Panc1 (cell line): Measurements from ENCODE around the gene KCTD12. TPM values are rescaled to one million over a fixed set of nuclear protein-coding genes. Genes with fewer than 3 reads are reported as not detected.

Experiments
- ATAC-seq: fragments of 200-7000 bp; cut with Tn5 transposase; 2 replicates; pipeline ENCODE4 v1.9.1; 2020; ENCODE audit warnings: mild to moderate bottlenecking, moderate library complexity
- BruUV-seq: library from RNA; stranded (reverse); fragments of 400-500 nt; replicated peaks from 2 replicates; lab custom pipeline; 2021; lab: Mats Ljungman, UMichigan
- CTCF ChIA-PET: fragments of 300-600 bp; sonication (Branson Sonifier 250); formaldehyde crosslinking; loops from one replicate; lab custom pipeline; 2022; ENCODE audit warnings: antibody characterized with exemption; lab: Charles Lee
- POLR2A ChIA-PET: fragments of 300-600 bp; sonication (Branson Sonifier 250); formaldehyde crosslinking; loops from one replicate; lab custom pipeline; 2022; ENCODE audit warnings: antibody characterized with exemption; lab: Charles Lee
- DNase-seq: peaks from one replicate; pipeline ENCODE4 v3.0.0-alpha.2; 2010; ENCODE audit warnings: low read depth, low spot score
- H3K27ac ChIP-seq: 2 replicates; pipeline ENCODE4 v1.5.1; 2011; ENCODE audit warnings: mild to moderate bottlenecking, low read length, inconsistent platforms
- H3K27me3 ChIP-seq: fragments of 200-500 bp; sonication (Bioruptor generic); 2 replicates; pipeline ENCODE4 v1.6.0; 2014; ENCODE audit warnings: low read length, inconsistent platforms; ENCODE audit not compliant: control insufficient read depth, insufficient read depth
- H3K36me3 ChIP-seq: fragments of 200-500 bp; sonication (Bioruptor generic); 2 replicates; pipeline ENCODE4 v1.5.1; 2014; ENCODE audit warnings: inconsistent platforms, mild to moderate bottlenecking, low read length, moderate library complexity; ENCODE audit not compliant: control insufficient read depth, insufficient read depth
- H3K4me1 ChIP-seq: 2 replicates; pipeline ENCODE4 v1.5.1; 2011; ENCODE audit warnings: inconsistent platforms, mild to moderate bottlenecking, low read length, moderate library complexity; ENCODE audit not compliant: control insufficient read depth, insufficient read depth
- H3K4me3 ChIP-seq, 2 experiments: 2 replicates each; pipeline ENCODE4 v1.5.1; 2011 to 2012; ENCODE audit warnings: low read depth in 2 of 2, low read length in 2 of 2, mild to moderate bottlenecking in 2 of 2, inconsistent platforms in 1 of 2, moderate library complexity in 1 of 2
- H3K9me3 ChIP-seq: fragments of 200-500 bp; sonication (Bioruptor generic); 2 replicates; pipeline ENCODE4 v1.5.1; 2014; ENCODE audit warnings: low read depth, mild to moderate bottlenecking, inconsistent platforms, low read length, moderate library complexity; ENCODE audit not compliant: control insufficient read depth, insufficient read depth
- CTCF ChIP-seq: fragments of 450-650 bp; IDR thresholded peaks from 2 replicates; pipeline ENCODE4 v1.5.1; 2017; ENCODE audit warnings: mild to moderate bottlenecking
- POLR2AphosphoS5 ChIP-seq: IDR thresholded peaks from 2 replicates; pipeline ENCODE4 v1.6.1; 2012; ENCODE audit warnings: mild to moderate bottlenecking, low read depth, low read length, moderate library complexity
- REST ChIP-seq, 2 experiments: IDR thresholded peaks; 2 replicates each; pipeline ENCODE4 v1.6.1; 2011 to 2012; ENCODE audit warnings: low read depth in 2 of 2, control low read depth in 1 of 2, low read length in 1 of 2, mild to moderate bottlenecking in 1 of 2, moderate library complexity in 1 of 2; ENCODE audit not compliant: insufficient read depth in 1 of 2
- SIN3A ChIP-seq: IDR thresholded peaks from 2 replicates; pipeline ENCODE4 v1.6.1; 2012; ENCODE audit warnings: low read depth, mild to moderate bottlenecking, low read length, moderate library complexity, borderline replicate concordance; ENCODE audit not compliant: insufficient read depth
- TCF7L2 ChIP-seq: IDR thresholded peaks from 2 replicates; pipeline ENCODE4 v1.6.1; 2011; ENCODE audit warnings: mild to moderate bottlenecking, low read depth, low read length, inconsistent platforms
- in situ Hi-C: cut with HindIII; loops from 2 replicates; pipeline ENCODE4 v1.10.0; 2016; ENCODE audit warnings: low sequenced_read_pairs, low pct_unique_long_range_greater_than_20kb
- intact Hi-C: fragments of 100-400 bp; cut with micrococcal nuclease; formaldehyde crosslinking; loops from one replicate; pipeline ENCODE4 v1.10.0; 2022; ENCODE audit not compliant: unreplicated experiment
- total RNA-seq: library from RNA; stranded (reverse); gene quantifications from one replicate; pipeline ENCODE4 v1.2.1, GENCODE V29; 2021; ENCODE audit not compliant: unreplicated experiment

Gene KCTD12
- total RNA-seq, 1 experiment from 2014 or later, result 0.90 TPM

GRCh38 chr13:76853481-76853880 lies 32.7 kb downstream of the KCTD12 start:
- no peak for TF ChIP-seq REST (IDR thresholded peaks at IDR 0.05; ENCODE audit: insufficient read depth in 1 of 2, low read depth in 2 of 2, low read length in 1 of 2)
- no peak for TF ChIP-seq TCF7L2
- TF ChIP-seq SIN3A, result no peak
- no peak for TF ChIP-seq POLR2AphosphoS5
- no peak for TF ChIP-seq CTCF
- DNase-seq (no peak), ATAC-seq (no peak)
- no peaks in the 10 kb centered on the region for H3K9me3 ChIP-seq
- no peak overlapping the region for H3K4me3 ChIP-seq
- intact Hi-C loops, result no loop called here
- BruUV-seq, result no TSS peak
- POLR2A ChIA-PET, result no interaction called here
- H3K36me3 ChIP-seq, result no peaks in the 10 kb centered on the region
- CTCF ChIA-PET, result no interaction called here
- in situ Hi-C loops, result no loop called here
- no peaks in the 10 kb centered on the region for H3K27me3 ChIP-seq
- no peak overlapping the region for H3K27ac ChIP-seq
- no peaks in the 10 kb centered on the region for H3K4me1 ChIP-seq

GRCh38 chr13:76852986-76853385 lies 33.2 kb downstream of the KCTD12 start:
- no peaks in the 10 kb centered on the region for H3K27me3 ChIP-seq
- no peaks in the 10 kb centered on the region for H3K36me3 ChIP-seq
- no TSS peak for BruUV-seq
- ATAC-seq, result no peak
- TF ChIP-seq REST (IDR thresholded peaks at IDR 0.05; ENCODE audit: insufficient read depth in 1 of 2, low read depth in 2 of 2, low read length in 1 of 2) (no peak), CTCF (no peak), POLR2AphosphoS5 (no peak), SIN3A (no peak), TCF7L2 (no peak)
- ChIA-PET POLR2A (no interaction called here), CTCF (no interaction called here)
- H3K9me3 ChIP-seq, result no peaks in the 10 kb centered on the region
- H3K4me1 ChIP-seq, result no peaks in the 10 kb centered on the region
- no peak for DNase-seq
- H3K27ac ChIP-seq, result no peak overlapping the region
- in situ Hi-C loops (no loop called here), intact Hi-C loops (no loop called here)
- H3K4me3 ChIP-seq, result no peak overlapping the region
